KMS-11 (cell line): Measurements from ENCODE around the gene ELP6.
"Not testable (repeated sequence)": the region's sequence is repeated elsewhere in the genome, so short reads cannot be mapped to it uniquely, and the experiment has no call there.

Source experiments
- H2AFZ ChIP-seq: fragments of 200-600 bp; sonication (generic); 2 replicates; pipeline ENCODE4 v1.6.1; 2016; ENCODE audit warnings: antibody characterized with exemption, mixed run types, low read depth
- H3K27ac ChIP-seq: fragments of 200-600 bp; sonication (generic); 2 replicates; pipeline ENCODE4 v1.6.1; 2016; ENCODE audit warnings: mild to moderate bottlenecking, mixed run types
- H3K27me3 ChIP-seq: fragments of 200-600 bp; sonication (generic); 2 replicates; pipeline ENCODE4 v1.6.1; 2017; ENCODE audit warnings: mild to moderate bottlenecking, low read depth, mixed run types, moderate library complexity; ENCODE audit not compliant: insufficient read depth
- H3K36me3 ChIP-seq: fragments of 200-600 bp; sonication (generic); 2 replicates; pipeline ENCODE4 v1.6.1; 2017; ENCODE audit warnings: mild to moderate bottlenecking, mixed run types; ENCODE audit not compliant: insufficient read depth
- H3K4me1 ChIP-seq: fragments of 200-600 bp; sonication (generic); 2 replicates; pipeline ENCODE4 v1.6.1; 2016; ENCODE audit warnings: mild to moderate bottlenecking, low read depth, mixed run types; ENCODE audit not compliant: poor library complexity, severe bottlenecking
- H3K4me2 ChIP-seq: fragments of 200-600 bp; sonication (generic); 2 replicates; pipeline ENCODE4 v1.7.0; 2016; ENCODE audit warnings: mild to moderate bottlenecking, mixed run types
- H3K4me3 ChIP-seq: fragments of 200-600 bp; sonication (generic); IDR thresholded peaks from 2 replicates; pipeline ENCODE4 v1.6.1; 2017; ENCODE audit warnings: low read depth, low read length, mixed read lengths; ENCODE audit not compliant: insufficient read depth
- H3K79me2 ChIP-seq: fragments of 200-600 bp; sonication (generic); 2 replicates; pipeline ENCODE4 v1.6.1; 2016; ENCODE audit warnings: low read depth, mixed run types; ENCODE audit not compliant: insufficient read depth
- H3K9ac ChIP-seq: fragments of 200-600 bp; sonication (generic); 2 replicates; pipeline ENCODE4 v1.6.1; 2016; ENCODE audit warnings: mild to moderate bottlenecking, mixed run types
- H4K20me1 ChIP-seq: fragments of 200-600 bp; sonication (generic); 2 replicates; pipeline ENCODE4 v1.6.1; 2016; ENCODE audit warnings: mild to moderate bottlenecking, mixed run types; ENCODE audit not compliant: insufficient read depth
- CTCF ChIP-seq: fragments of 200-600 bp; sonication (generic); conservative IDR thresholded peaks from 2 replicates; pipeline ENCODE4 v1.6.1; 2017; ENCODE audit warnings: low read depth, mild to moderate bottlenecking, antibody characterized with exemption, low read length, moderate library complexity, mixed read lengths

The ELP6 gene

GRCh38 chr3:47464588-47464987 lies 48.9 kb downstream of the ELP6 start:
- Histone ChIP-seq H3K4me1 (peaks cover 9% of the 10 kb centered on the region), H3K79me2 (0 out of 2 replicates have a peak, but pooled peaks cover 9% of the 10 kb centered on the region), H3K36me3 (no peaks in the 10 kb centered on the region), H3K4me3 (no peak overlapping the region), H2AFZ (no peak overlapping the region), H3K9ac (no peak overlapping the region), H3K27me3 (no peaks in the 10 kb centered on the region), H3K27ac (no peak overlapping the region), H3K4me2 (no peak overlapping the region), H4K20me1 (no peaks in the 10 kb centered on the region)
- no peak for TF ChIP-seq CTCF

- H4K20me1 ChIP-seq, H3K9ac ChIP-seq, H3K4me3 ChIP-seq, H3K36me3 ChIP-seq, H3K27ac ChIP-seq, H3K27me3 ChIP-seq, H3K4me1 ChIP-seq, H2AFZ ChIP-seq, H3K4me2 ChIP-seq, H3K79me2 ChIP-seq: not testable (repeated sequence)
Measured at GRCh38 chr3:47459534-47460085, 53.9 kb downstream of the ELP6 start.

- no peak overlapping the region for H3K4me2 ChIP-seq
- no peaks in the 10 kb centered on the region; the same call in 1 of the 2 replicates for H3K79me2 ChIP-seq
- no peak overlapping the region for H2AFZ ChIP-seq
- peaks cover 6% of the 10 kb centered on the region for H3K4me1 ChIP-seq
- no peak for TF ChIP-seq CTCF
- no peak overlapping the region for H3K9ac ChIP-seq
- no peaks in the 10 kb centered on the region for H3K27me3 ChIP-seq
- no peak overlapping the region for H3K27ac ChIP-seq
- H3K4me3 ChIP-seq = no peak overlapping the region
- no peaks in the 10 kb centered on the region for H4K20me1 ChIP-seq
- no peaks in the 10 kb centered on the region for H3K36me3 ChIP-seq
Measured at GRCh38 chr3:47456984-47457383, 56.5 kb downstream of the ELP6 start.

GRCh38 chr3:47455806-47456452 lies 57.6 kb downstream of the ELP6 start:
- TF ChIP-seq CTCF = no peak
- Histone ChIP-seq H3K36me3 (no peaks in the 10 kb centered on the region), H2AFZ (no peak overlapping the region), H3K27me3 (no peaks in the 10 kb centered on the region), H3K9ac (no peak overlapping the region), H3K27ac (no peak overlapping the region), H3K4me3 (no peak overlapping the region), H3K4me1 (peaks cover 6% of the 10 kb centered on the region), H3K79me2 (no peaks in the 10 kb centered on the region; the same call in 1 of the 2 replicates), H3K4me2 (no peak overlapping the region), H4K20me1 (no peaks in the 10 kb centered on the region)
